CD4-positive, alpha-beta T cell treated with Interleukin-6 at 100 ng/mL for 8 hours (primary cell): ENCODE data around the gene NFIX.
"Not testable (repeated sequence)": the region's sequence is repeated elsewhere in the genome, so short reads cannot be mapped to it uniquely, and the experiment has no call there.

Experiments used
- DNase-seq: peaks from one replicate; pipeline ENCODE4 v3.0.0-alpha.2; 2020; ENCODE audit warnings: mixed read lengths, low spot score

Gene NFIX

GRCh38 chr19:12994701-12995595 lies at the start of gene NFIX:
TSS of gene NFIX (plus strand) at chr19:12995475. CDS start at chr19:12995838, 363 bp downstream.
- DNase-seq, result peak; percentile 37

- peak; percentile 96 for DNase-seq
Measured at GRCh38 chr19:12945479-12946091, 49.7 kb upstream of the NFIX start, which contains the start of gene RAD23A. TSS of gene RAD23A (plus strand) at chr19:12945862. CDS start at chr19:12945949, 87 bp downstream.

GRCh38 chr19:12946092-12946721 lies 49.1 kb upstream of the NFIX start:
- DNase-seq, result peak; percentile 27

- no peak for DNase-seq
Measured at GRCh38 chr19:12946731-12947496, 48.4 kb upstream of the NFIX start.

GRCh38 chr19:12947702-12948611 lies 47.3 kb upstream of the NFIX start:
- DNase-seq, result no peak

GRCh38 chr19:12948612-12949362 lies 46.5 kb upstream of the NFIX start:
- DNase-seq, result no peak

- DNase-seq, result no peak
Measured at GRCh38 chr19:12949363-12950283, 45.7 kb upstream of the NFIX start.

- DNase-seq, result not testable (repeated sequence)
Measured at GRCh38 chr19:12952050-12952449, 43.2 kb upstream of the NFIX start.

GRCh38 chr19:12952488-12953137 lies 42.7 kb upstream of the NFIX start:
- DNase-seq, result no peak

- DNase-seq, result no peak
Measured at GRCh38 chr19:12953138-12953798, 42.0 kb upstream of the NFIX start.

- DNase-seq, result no peak
Measured at GRCh38 chr19:12953799-12954611, 41.3 kb upstream of the NFIX start.

- no peak for DNase-seq
Measured at GRCh38 chr19:12954612-12954962, 40.7 kb upstream of the NFIX start.

- not testable (repeated sequence) for DNase-seq
Measured at GRCh38 chr19:12955575-12955974, 39.7 kb upstream of the NFIX start.

GRCh38 chr19:12955996-12956395 lies 39.3 kb upstream of the NFIX start:
- DNase-seq, result no peak

- peak; percentile 76 for DNase-seq
Measured at GRCh38 chr19:12956446-12957388, 38.6 kb upstream of the NFIX start, which contains the start of gene GADD45GIP1. TSS of gene GADD45GIP1 (minus strand) at chr19:12957223. CDS start at chr19:12957212, 11 bp downstream.
